MM.1S (cell line): ENCODE results near the gene XPO5.
"Not testable (repeated sequence)": the region's sequence is repeated elsewhere in the genome, so short reads cannot be mapped to it uniquely, and the experiment has no call there.

Experiments
- DNase-seq: peaks from one replicate; pipeline ENCODE4 v3.0.0-alpha.2; 2015
- H2AFZ ChIP-seq: fragments of 300-600 bp; sonication (generic); 2 replicates; pipeline ENCODE4 v1.6.0; 2016; ENCODE audit warnings: antibody characterized with exemption, low read length
- H3F3A ChIP-seq: fragments of 300-600 bp; sonication (generic); 2 replicates; pipeline ENCODE4 v1.6.1; 2016; ENCODE audit warnings: mild to moderate bottlenecking, antibody characterized with exemption, low read length, moderate library complexity, mixed read lengths; ENCODE audit not compliant: insufficient read depth
- H3K27ac ChIP-seq: fragments of 300-600 bp; sonication (generic); 2 replicates; pipeline ENCODE4 v1.5.1; 2016; ENCODE audit warnings: mild to moderate bottlenecking, low read length
- H3K27me3 ChIP-seq: fragments of 300-600 bp; sonication (generic); replicated peaks from 2 replicates; pipeline ENCODE4 v1.6.0; 2016; ENCODE audit warnings: low read length; ENCODE audit not compliant: insufficient read depth
- H3K36me3 ChIP-seq: fragments of 300-600 bp; sonication (generic); replicated peaks from 2 replicates; pipeline ENCODE4 v1.6.1; 2016; ENCODE audit warnings: mild to moderate bottlenecking, low read length, mixed read lengths; ENCODE audit not compliant: insufficient read depth
- H3K4me1 ChIP-seq: fragments of 300-600 bp; sonication (generic); 2 replicates; pipeline ENCODE4 v1.6.1; 2016; ENCODE audit warnings: low read length, mixed read lengths
- H3K4me2 ChIP-seq: fragments of 300-600 bp; sonication (generic); 2 replicates; pipeline ENCODE4 v1.6.0; 2016; ENCODE audit warnings: low read depth, low read length
- H3K4me3 ChIP-seq: fragments of 300-600 bp; sonication (generic); 2 replicates; pipeline ENCODE4 v1.5.1; 2016; ENCODE audit warnings: low read length, mixed read lengths
- H3K79me2 ChIP-seq: fragments of 300-600 bp; sonication (generic); 2 replicates; pipeline ENCODE4 v1.6.1; 2016; ENCODE audit warnings: mixed run types, low read length, mixed read lengths
- H3K9ac ChIP-seq: fragments of 300-600 bp; sonication (generic); 2 replicates; pipeline ENCODE4 v1.6.1; 2016; ENCODE audit warnings: low read length, mixed read lengths
- H3K9me2 ChIP-seq: fragments of 300-600 bp; sonication (generic); replicated peaks from 2 replicates; pipeline ENCODE4 v1.6.1; 2016; ENCODE audit warnings: mild to moderate bottlenecking, low read length, mixed read lengths; ENCODE audit not compliant: insufficient read depth
- H3K9me3 ChIP-seq: fragments of 300-600 bp; sonication (generic); replicated peaks from 2 replicates; pipeline ENCODE4 v1.6.1; 2016; ENCODE audit warnings: mild to moderate bottlenecking, low read length, mixed read lengths; ENCODE audit not compliant: insufficient read depth
- H4K20me1 ChIP-seq: fragments of 300-600 bp; sonication (generic); 2 replicates; pipeline ENCODE4 v1.6.1; 2016; ENCODE audit warnings: mild to moderate bottlenecking, low read length, moderate library complexity, mixed read lengths; ENCODE audit not compliant: insufficient read depth
- CTCF ChIP-seq: fragments of 300-600 bp; sonication (generic); IDR thresholded peaks from 2 replicates; pipeline ENCODE4 v1.5.1; 2016; ENCODE audit warnings: antibody characterized with exemption, low read length, mixed read lengths
- EZH2 ChIP-seq: fragments of 300-600 bp; sonication (generic); optimal IDR thresholded peaks from 2 replicates; pipeline ENCODE3; 2017; ENCODE audit warnings: low read depth, mild to moderate bottlenecking, antibody characterized with exemption, low read length, mixed read lengths
- EZH2phosphoT487 ChIP-seq: fragments of 300-600 bp; sonication (generic); IDR thresholded peaks from 2 replicates; pipeline ENCODE4 v1.6.1; 2018; ENCODE audit warnings: antibody characterized with exemption, low read length

Gene XPO5

GRCh38 chr6:43604174-43604573 is 28.3 kb upstream of the XPO5 start:
- Histone ChIP-seq H3K27me3 (no peaks in the 10 kb centered on the region), H2AFZ (no peak overlapping the region), H3K4me2 (no peak overlapping the region), H3K4me3 (no peak overlapping the region), H3K4me1 (no peaks in the 10 kb centered on the region), H3K36me3 (peaks cover 3% of the 10 kb centered on the region; the same call in 1 of the 2 replicates), H3K79me2 (no peaks in the 10 kb centered on the region; the same call in 1 of the 2 replicates), H3K9me3 (no peaks in the 10 kb centered on the region), H3K9me2 (no peaks in the 10 kb centered on the region), H3K27ac (no peak overlapping the region), H4K20me1 (no peaks in the 10 kb centered on the region), H3F3A (no peaks in the 10 kb centered on the region), H3K9ac (no peak overlapping the region)
- TF ChIP-seq EZH2phosphoT487 (no peak), CTCF (no peak), EZH2 (no peak)
- DNase-seq, result no peak

GRCh38 chr6:43600595-43600994 is 24.8 kb upstream of the XPO5 start:
- H3K79me2 ChIP-seq, result no peaks in the 10 kb centered on the region
- H3K27ac ChIP-seq, result no peak overlapping the region
- TF ChIP-seq EZH2 (no peak), EZH2phosphoT487 (no peak), CTCF (no peak)
- H3K36me3 ChIP-seq, result 0 out of 2 replicates have a peak, but pooled peaks cover 3% of the 10 kb centered on the region
- H3K9ac ChIP-seq, result no peak overlapping the region
- H3K9me3 ChIP-seq, result no peaks in the 10 kb centered on the region
- no peak overlapping the region for H3K4me2 ChIP-seq
- H3F3A ChIP-seq, result no peaks in the 10 kb centered on the region
- no peak overlapping the region for H2AFZ ChIP-seq
- H3K4me1 ChIP-seq, result no peaks in the 10 kb centered on the region
- H4K20me1 ChIP-seq, result no peaks in the 10 kb centered on the region
- no peak overlapping the region for H3K4me3 ChIP-seq
- no peaks in the 10 kb centered on the region for H3K27me3 ChIP-seq
- no peak for DNase-seq
- H3K9me2 ChIP-seq, result no peaks in the 10 kb centered on the region

GRCh38 chr6:43593938-43594337 is 18.1 kb upstream of the XPO5 start:
- H3K4me3 ChIP-seq, result no peak overlapping the region
- no peak overlapping the region for H3K4me2 ChIP-seq
- H3K9me3 ChIP-seq, result no peaks in the 10 kb centered on the region
- no peak overlapping the region for H2AFZ ChIP-seq
- no peaks in the 10 kb centered on the region; the same call in 1 of the 2 replicates for H3K36me3 ChIP-seq
- no peaks in the 10 kb centered on the region for H3F3A ChIP-seq
- H3K27ac ChIP-seq, result no peak overlapping the region
- TF ChIP-seq EZH2phosphoT487, result no peak
- TF ChIP-seq CTCF, result no peak
- no peak for TF ChIP-seq EZH2
- no peak overlapping the region for H3K9ac ChIP-seq
- H3K79me2 ChIP-seq, result peaks cover 35% of the 10 kb centered on the region
- no peaks in the 10 kb centered on the region for H3K9me2 ChIP-seq
- no peak for DNase-seq
- H3K27me3 ChIP-seq, result no peaks in the 10 kb centered on the region
- H3K4me1 ChIP-seq, result no peaks in the 10 kb centered on the region
- no peaks in the 10 kb centered on the region for H4K20me1 ChIP-seq

GRCh38 chr6:43589564-43589963 is 13.7 kb upstream of the XPO5 start:
- H3K4me2 ChIP-seq, H3K9me2 ChIP-seq, H3K27me3 ChIP-seq, H3K27ac ChIP-seq, H3K4me3 ChIP-seq, H3K9me3 ChIP-seq, H3K36me3 ChIP-seq, H3K4me1 ChIP-seq, H2AFZ ChIP-seq, H3K9ac ChIP-seq, DNase-seq, H3F3A ChIP-seq, H4K20me1 ChIP-seq: not testable (repeated sequence)
- H3K79me2 ChIP-seq, result peaks cover 57% of the 10 kb centered on the region
